ENCODE data around the gene C2CD5.

C2CD5 gene

GRCh38 chr12:22443379-22444316, 100.7 kb downstream of the C2CD5 start:
- no peak overlapping the region for H3K4me3 ChIP-seq (ENCODE audit: low read depth, low read length)
- TF ChIP-seq, protein P1, sequence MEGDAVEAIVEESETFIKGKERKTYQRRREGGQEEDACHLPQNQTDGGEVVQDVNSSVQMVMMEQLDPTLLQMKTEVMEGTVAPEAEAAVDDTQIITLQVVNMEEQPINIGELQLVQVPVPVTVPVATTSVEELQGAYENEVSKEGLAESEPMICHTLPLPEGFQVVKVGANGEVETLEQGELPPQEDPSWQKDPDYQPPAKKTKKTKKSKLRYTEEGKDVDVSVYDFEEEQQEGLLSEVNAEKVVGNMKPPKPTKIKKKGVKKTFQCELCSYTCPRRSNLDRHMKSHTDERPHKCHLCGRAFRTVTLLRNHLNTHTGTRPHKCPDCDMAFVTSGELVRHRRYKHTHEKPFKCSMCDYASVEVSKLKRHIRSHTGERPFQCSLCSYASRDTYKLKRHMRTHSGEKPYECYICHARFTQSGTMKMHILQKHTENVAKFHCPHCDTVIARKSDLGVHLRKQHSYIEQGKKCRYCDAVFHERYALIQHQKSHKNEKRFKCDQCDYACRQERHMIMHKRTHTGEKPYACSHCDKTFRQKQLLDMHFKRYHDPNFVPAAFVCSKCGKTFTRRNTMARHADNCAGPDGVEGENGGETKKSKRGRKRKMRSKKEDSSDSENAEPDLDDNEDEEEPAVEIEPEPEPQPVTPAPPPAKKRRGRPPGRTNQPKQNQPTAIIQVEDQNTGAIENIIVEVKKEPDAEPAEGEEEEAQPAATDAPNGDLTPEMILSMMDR (IDR thresholded peaks at IDR 0.05; ENCODE audit: borderline replicate concordance, insufficient read depth, low read depth, low read length), result peak; percentile 69

- TF ChIP-seq, protein P1 (IDR thresholded peaks at IDR 0.05; ENCODE audit: borderline replicate concordance, insufficient read depth, low read depth, low read length), result no peak
- no peak overlapping the region for H3K4me3 ChIP-seq (ENCODE audit: low read depth, low read length)
Measured at GRCh38 chr12:22437031-22437806, 107.1 kb downstream of the C2CD5 start.

GRCh38 chr12:22435583-22435982, 108.8 kb downstream of the C2CD5 start:
- TF ChIP-seq, protein P1 (IDR thresholded peaks at IDR 0.05; ENCODE audit: borderline replicate concordance, insufficient read depth, low read depth, low read length), result no peak
- H3K4me3 ChIP-seq (ENCODE audit: low read depth, low read length), result no peak overlapping the region

- TF ChIP-seq, protein P1 (IDR thresholded peaks at IDR 0.05; ENCODE audit: borderline replicate concordance, insufficient read depth, low read depth, low read length), result no peak
- H3K4me3 ChIP-seq (ENCODE audit: low read depth, low read length), result no peak overlapping the region
Measured at GRCh38 chr12:22431693-22432251, 112.6 kb downstream of the C2CD5 start.

DNA sequence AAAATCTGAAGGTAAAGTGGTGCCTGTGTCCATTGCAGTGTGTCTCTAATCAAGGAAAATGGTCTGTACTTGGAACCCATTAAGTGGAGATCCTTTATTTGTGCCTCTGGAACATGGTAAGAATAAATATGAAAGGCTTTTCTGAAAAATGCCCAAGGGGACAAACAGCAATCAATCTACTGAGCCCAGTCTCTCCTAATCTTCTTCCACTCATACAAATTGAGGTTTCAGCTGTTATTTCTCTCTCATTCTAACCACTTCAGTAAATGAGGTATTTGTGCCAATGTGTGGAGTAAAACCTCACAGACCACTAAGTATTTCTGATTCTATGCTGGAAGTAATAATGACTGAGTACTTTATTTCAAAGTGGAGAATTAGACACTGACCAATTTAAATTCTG, 127.5 kb downstream of the C2CD5 start:
- no peak overlapping the region for H3K4me3 ChIP-seq (ENCODE audit: low read depth, low read length)
- TF ChIP-seq, protein P1 (IDR thresholded peaks at IDR 0.05; ENCODE audit: borderline replicate concordance, insufficient read depth, low read depth, low read length), result no peak

DNA sequence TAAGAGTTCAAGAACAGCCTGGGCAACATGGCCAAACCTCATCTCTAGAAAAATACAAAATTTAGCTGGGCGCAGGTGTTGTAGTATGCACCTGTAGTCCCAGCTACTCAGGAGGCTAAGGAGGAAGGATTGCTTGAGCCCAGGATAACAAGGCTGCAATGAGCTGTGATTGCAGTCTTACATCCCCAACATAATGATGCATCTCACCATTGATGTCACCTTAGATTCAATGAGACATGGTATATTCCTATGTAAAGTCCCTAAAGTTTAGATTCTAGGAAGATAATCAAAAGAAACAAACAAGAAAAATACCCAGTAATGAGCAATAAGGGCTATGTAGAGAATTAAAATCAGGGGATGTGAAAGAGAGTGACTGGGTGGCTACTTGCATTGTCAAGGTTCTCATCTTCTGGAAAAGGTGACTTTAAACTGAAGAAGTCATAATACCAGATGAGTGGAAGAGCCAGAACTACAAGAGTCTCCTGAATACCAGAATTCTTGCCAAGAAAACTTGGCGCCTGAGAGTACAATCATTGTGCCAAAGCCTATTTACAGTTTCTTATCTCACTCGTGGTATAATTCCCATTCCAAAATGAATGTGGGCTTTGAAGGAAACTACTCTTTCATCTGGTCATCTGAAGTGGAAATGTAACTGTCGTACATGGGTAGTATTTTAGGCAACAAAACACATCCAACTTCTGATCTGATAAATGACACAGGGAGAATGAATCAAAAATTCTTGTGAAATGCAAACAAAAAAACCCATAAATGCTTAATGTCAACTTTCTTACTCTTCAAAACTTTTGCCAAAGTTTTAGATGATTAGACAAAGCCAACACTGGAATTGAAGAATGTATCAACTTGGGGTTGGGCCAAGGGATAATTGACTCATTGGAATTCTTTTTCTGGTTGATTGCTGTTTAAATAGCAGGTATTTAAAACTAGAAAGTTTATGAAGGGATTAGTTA, 128.7 kb downstream of the C2CD5 start:
- TF ChIP-seq, protein P1 (IDR thresholded peaks at IDR 0.05; ENCODE audit: borderline replicate concordance, insufficient read depth, low read depth, low read length), result no peak
- H3K4me3 ChIP-seq (ENCODE audit: low read depth, low read length), result no peak overlapping the region

All from GM12875 (cell line).